ENCODE measurements around the gene GNA15. TPM values are rescaled to one million over a fixed set of nuclear protein-coding genes. Genes with fewer than 3 reads are reported as not detected.

GNA15 gene
- total RNA-seq, 1 experiment from 2014 or later, result not detected

- Mint-ChIP-seq H3K27me3 (ENCODE audit: insufficient read depth, unreplicated experiment) (no peaks in the 10 kb centered on the region), H3K4me3 (ENCODE audit: unreplicated experiment) (no peak overlapping the region), H3K36me3 (ENCODE audit: insufficient read depth, unreplicated experiment) (peaks cover 13% of the 10 kb centered on the region), H3K9me3 (ENCODE audit: unreplicated experiment) (no peaks in the 10 kb centered on the region), H3K27ac (ENCODE audit: unreplicated experiment) (no peak overlapping the region), H3K4me1 (ENCODE audit: low read depth, unreplicated experiment) (no peaks in the 10 kb centered on the region)
- no peak overlapping the region for H3K4me3 ChIP-seq (ENCODE audit: low read depth, low read length)
- no TSS peak for BruUV-seq (replicated peaks)
- ChIA-PET CTCF (interaction anchor here (0.6 to 0.7 kb wide), 2 partner anchors 29 to 37 kb away, joined by 3 to 5 read pairs; no protein-coding TSS in a partner anchor), POLR2A (no interaction called here)
- DNase-seq, result no peak
- intact Hi-C loops (cut with micrococcal nuclease; ENCODE audit: unreplicated experiment), result loop anchor here (5.0 kb wide), 1 partner anchor 162 kb away; no protein-coding TSS in a partner anchor
- H3K36me3 ChIP-seq (ENCODE audit: control insufficient read depth, insufficient read depth, low read length), result no peaks in the 10 kb centered on the region
- H3K9me3 ChIP-seq, result no peaks in the 10 kb centered on the region
- H3K4me1 ChIP-seq, result no peaks in the 10 kb centered on the region
- no peak for TF ChIP-seq CTCF (IDR thresholded peaks at IDR 0.05; ENCODE audit: insufficient read depth in 1 of 2, low read depth in 1 of 2, low read length in 1 of 2, severe bottlenecking in 1 of 2, unreplicated experiment in 1 of 2)
- no peaks in the 10 kb centered on the region for H3K27me3 ChIP-seq (replicated peaks; ENCODE audit: control insufficient read depth, insufficient read depth, low read length)
Observed at GRCh38 chr19:3124630-3125029, 11.2 kb upstream of the GNA15 start.

GRCh38 chr19:3125900-3126524, 9.8 kb upstream of the GNA15 start:
- Mint-ChIP-seq H3K4me3 (ENCODE audit: unreplicated experiment) (no peak overlapping the region), H3K27ac (ENCODE audit: unreplicated experiment) (no peak overlapping the region), H3K36me3 (ENCODE audit: insufficient read depth, unreplicated experiment) (peaks cover 13% of the 10 kb centered on the region), H3K27me3 (ENCODE audit: insufficient read depth, unreplicated experiment) (no peaks in the 10 kb centered on the region), H3K4me1 (ENCODE audit: low read depth, unreplicated experiment) (no peaks in the 10 kb centered on the region), H3K9me3 (ENCODE audit: unreplicated experiment) (no peaks in the 10 kb centered on the region)
- no peaks in the 10 kb centered on the region for H3K4me1 ChIP-seq
- H3K9me3 ChIP-seq, result no peaks in the 10 kb centered on the region
- CTCF ChIA-PET, result interaction anchor here (0.6 to 0.7 kb wide), 2 partner anchors 14 to 175 kb away, joined by 3 to 5 read pairs; no protein-coding TSS in a partner anchor
- H3K27me3 ChIP-seq (replicated peaks; ENCODE audit: control insufficient read depth, insufficient read depth, low read length), result no peaks in the 10 kb centered on the region
- BruUV-seq (replicated peaks), result no TSS peak
- H3K4me3 ChIP-seq (ENCODE audit: low read depth, low read length), result no peak overlapping the region
- peak; percentile 65 to 75 for TF ChIP-seq CTCF (IDR thresholded peaks at IDR 0.05; ENCODE audit: insufficient read depth in 1 of 2, low read depth in 1 of 2, low read length in 1 of 2, severe bottlenecking in 1 of 2, unreplicated experiment in 1 of 2)
- peak; percentile 66 to 73 for DNase-seq
- no peaks in the 10 kb centered on the region for H3K36me3 ChIP-seq (ENCODE audit: control insufficient read depth, insufficient read depth, low read length)
- intact Hi-C loops (cut with micrococcal nuclease; ENCODE audit: unreplicated experiment), result loop anchor here (2.0 to 5.0 kb wide), 2 partner anchors 49 to 164 kb away; no protein-coding TSS in a partner anchor
- POLR2A ChIA-PET, result interaction anchor here (0.6 kb wide), 2 partner anchors 30 to 61 kb away, joined by 3 to 4 read pairs; no protein-coding TSS in a partner anchor

DNA sequence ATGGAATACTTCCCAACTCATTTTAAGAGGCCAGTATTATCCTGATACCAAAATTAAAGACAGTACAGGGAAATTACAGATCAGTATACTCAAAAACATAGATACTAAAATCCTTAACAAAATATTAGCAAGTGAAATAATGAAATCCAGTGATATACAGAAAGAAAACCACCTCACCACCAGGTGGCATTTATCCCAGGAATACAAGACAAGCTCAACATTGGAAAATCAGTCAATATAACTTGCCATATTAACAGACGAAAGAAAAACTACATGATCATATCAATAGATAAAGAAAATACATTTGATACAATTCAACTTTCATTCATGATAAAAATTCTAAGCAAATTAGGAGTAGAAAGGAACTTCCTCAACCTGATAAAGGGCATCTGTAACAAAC, 6.7 kb upstream of the GNA15 start:
- TF ChIP-seq CTCF (IDR thresholded peaks at IDR 0.05; ENCODE audit: insufficient read depth in 1 of 2, low read depth in 1 of 2, low read length in 1 of 2, severe bottlenecking in 1 of 2, unreplicated experiment in 1 of 2), result peak; percentile 33 to 46
- ChIA-PET POLR2A (interaction anchor here (0.5 kb wide), 1 partner anchor 33 kb away, joined by 3 read pairs; no protein-coding TSS in a partner anchor), CTCF (interaction anchor here (0.5 to 2.2 kb wide), 14 partner anchors 9 to 178 kb away, joined by 3 to 7 read pairs (median 4); no protein-coding TSS in a partner anchor)
- no peaks in the 10 kb centered on the region for H3K4me1 Mint-ChIP-seq (ENCODE audit: low read depth, unreplicated experiment)
- no peak overlapping the region for H3K27ac Mint-ChIP-seq (ENCODE audit: unreplicated experiment)
- Histone ChIP-seq H3K27me3 (replicated peaks; ENCODE audit: control insufficient read depth, insufficient read depth, low read length) (no peaks in the 10 kb centered on the region), H3K4me3 (ENCODE audit: low read depth, low read length) (no peak overlapping the region), H3K4me1 (no peaks in the 10 kb centered on the region), H3K36me3 (ENCODE audit: control insufficient read depth, insufficient read depth, low read length) (no peaks in the 10 kb centered on the region), H3K9me3 (no peaks in the 10 kb centered on the region)
- no peaks in the 10 kb centered on the region for H3K27me3 Mint-ChIP-seq (ENCODE audit: insufficient read depth, unreplicated experiment)
- no TSS peak for BruUV-seq (replicated peaks)
- peak in 1 of 2 experiments; percentile 29 for DNase-seq
- no peak overlapping the region for H3K4me3 Mint-ChIP-seq (ENCODE audit: unreplicated experiment)
- H3K36me3 Mint-ChIP-seq (ENCODE audit: insufficient read depth, unreplicated experiment), result peaks cover 7% of the 10 kb centered on the region
- intact Hi-C loops (cut with micrococcal nuclease; ENCODE audit: unreplicated experiment), result loop anchor here (1.0 to 5.0 kb wide), 2 partner anchors 34 to 167 kb away; no protein-coding TSS in a partner anchor
- H3K9me3 Mint-ChIP-seq (ENCODE audit: unreplicated experiment), result no peaks in the 10 kb centered on the region

Data from Caco-2 (cell line).